NCI-H524 treated with DMSO at 0.1 percent for 48 hours (cell line): ENCODE results near the gene ARHGAP10.
"Not testable (repeated sequence)": the region's sequence is repeated elsewhere in the genome, so short reads cannot be mapped to it uniquely, and the experiment has no call there.

Source experiments
- DNase-seq: peaks from one replicate; lab custom pipeline; 2025; lab: John Stamatoyannopoulos, UW

The ARHGAP10 gene

GRCh38 chr4:147901388-147901787 is 169.5 kb downstream of the ARHGAP10 start:
- DNase-seq, result no peak

DNA sequence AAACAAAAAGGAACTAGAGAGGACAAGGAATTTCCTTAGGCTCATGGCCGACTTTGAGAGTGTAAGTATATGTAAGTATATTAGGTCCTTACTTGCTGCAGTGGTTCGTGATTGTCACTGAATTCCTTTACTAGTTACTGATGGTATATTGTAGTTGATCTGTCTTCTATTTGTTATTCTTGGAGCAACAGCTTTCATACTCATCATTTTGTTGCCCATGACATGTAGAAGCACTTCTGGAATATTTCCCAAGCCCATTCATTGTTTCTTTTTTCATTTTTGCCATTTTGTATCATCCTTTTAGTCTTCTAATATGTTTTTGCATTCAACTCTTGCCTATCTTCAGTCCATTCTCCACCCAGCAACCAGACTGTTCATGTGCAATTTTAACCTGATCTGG is 170.0 kb downstream of the ARHGAP10 start:
- no peak for DNase-seq

- no peak for DNase-seq
These were observed 177.3 kb downstream of the ARHGAP10 start for GRCh38 chr4:147909225-147909624.

DNA sequence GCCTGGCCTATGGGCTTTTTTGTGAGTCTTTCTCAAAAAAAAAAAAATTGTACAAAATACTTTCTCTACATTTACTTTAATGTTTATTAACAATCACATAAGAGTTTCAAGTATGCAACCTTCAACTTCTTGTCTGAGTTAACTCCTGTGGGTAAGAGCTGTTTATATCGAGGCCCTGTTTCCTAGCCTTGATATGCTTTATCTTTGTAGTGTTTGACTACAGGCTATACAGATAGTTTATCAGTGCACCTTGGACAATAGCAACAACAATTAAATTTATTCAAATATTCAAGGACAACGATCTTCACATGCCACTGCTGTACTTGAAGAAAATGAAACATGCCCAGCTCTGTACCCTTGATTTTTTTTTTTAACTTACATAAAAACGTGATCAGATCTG is 178.4 kb downstream of the ARHGAP10 start:
- DNase-seq, result no peak

- DNase-seq, result not testable (repeated sequence)
These were observed 180.2 kb downstream of the ARHGAP10 start for GRCh38 chr4:147912106-147912505.

- DNase-seq, result no peak
These were observed 181.2 kb downstream of the ARHGAP10 start for GRCh38 chr4:147913137-147913536.

DNA sequence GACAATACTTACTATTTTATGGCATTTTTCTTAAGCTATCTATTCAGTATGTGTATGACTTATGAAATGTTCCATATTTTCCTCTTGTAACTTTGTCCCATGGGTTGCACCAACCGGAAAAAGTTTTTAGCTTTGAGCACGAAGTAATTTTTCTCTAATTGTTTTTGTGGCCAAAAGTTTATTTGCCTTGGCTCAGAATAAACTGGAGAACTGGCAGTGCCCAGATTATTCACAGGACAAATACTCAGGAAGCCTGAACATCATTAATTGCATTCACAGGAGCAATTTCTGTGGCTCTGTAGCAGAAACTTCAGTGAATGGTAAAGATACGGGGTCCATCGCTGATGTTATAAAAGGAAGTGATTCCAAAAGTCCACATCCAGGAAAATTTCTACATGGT is 184.5 kb downstream of the ARHGAP10 start:
- no peak for DNase-seq

DNA sequence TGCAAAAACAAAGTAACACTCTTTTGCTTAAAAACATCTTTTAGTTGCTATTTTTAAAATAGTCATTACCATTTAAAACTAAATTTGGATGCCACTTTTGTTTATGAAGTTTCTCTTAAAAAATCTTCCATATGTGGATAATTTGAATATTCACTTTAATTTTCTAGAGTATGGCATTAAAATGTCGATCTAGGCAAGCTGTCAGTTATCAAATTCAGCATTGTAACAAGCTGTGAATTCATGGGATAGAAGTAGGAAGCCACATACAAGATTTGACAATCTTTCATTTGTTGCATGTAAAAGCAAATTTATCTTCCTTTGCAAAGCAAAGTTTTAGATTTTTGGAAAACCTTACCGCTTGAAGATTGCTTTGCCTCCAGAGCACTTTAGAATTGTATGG is 191.5 kb downstream of the ARHGAP10 start:
- no peak for DNase-seq

- DNase-seq, result no peak
These were observed 192.0 kb downstream of the ARHGAP10 start for GRCh38 chr4:147923854-147924253.

GRCh38 chr4:147924604-147925412 is 192.9 kb downstream of the ARHGAP10 start:
- DNase-seq, result no peak

DNA sequence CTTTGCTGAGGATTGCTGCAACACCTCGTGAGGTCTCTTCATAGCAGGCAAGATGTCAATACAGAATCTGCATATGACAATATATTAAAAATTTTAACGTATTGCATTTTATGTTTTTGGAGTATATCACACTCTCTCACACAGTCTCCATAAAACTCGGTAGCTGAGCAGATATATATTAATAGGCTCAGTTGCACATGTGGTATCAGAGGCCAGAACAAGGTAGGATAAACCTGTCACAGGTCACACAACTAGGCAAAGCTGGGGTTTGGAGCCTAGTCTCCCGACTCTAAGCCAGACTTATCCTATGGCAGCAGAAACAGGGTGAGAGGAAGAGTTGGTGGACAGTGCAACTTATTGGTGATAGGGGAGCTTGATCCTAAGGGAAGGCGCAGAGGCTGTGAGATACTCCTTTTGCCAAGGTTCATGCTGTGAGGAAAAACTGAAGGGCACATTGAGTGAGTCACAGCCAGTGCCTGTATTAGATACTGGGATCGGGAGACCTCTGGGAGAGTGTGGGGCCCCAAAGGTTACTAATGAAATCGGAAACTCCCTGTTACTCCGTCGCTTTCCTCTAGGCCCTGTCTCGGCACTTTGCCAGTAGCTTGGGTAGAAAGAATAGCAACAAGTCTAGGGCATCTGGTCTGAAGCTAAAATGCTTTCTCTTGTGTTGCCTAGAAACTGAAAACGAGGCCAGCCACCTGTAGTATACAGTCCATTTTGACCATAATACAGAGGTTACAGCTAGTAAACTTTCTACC is 195.7 kb downstream of the ARHGAP10 start:
- DNase-seq, result no peak

DNA sequence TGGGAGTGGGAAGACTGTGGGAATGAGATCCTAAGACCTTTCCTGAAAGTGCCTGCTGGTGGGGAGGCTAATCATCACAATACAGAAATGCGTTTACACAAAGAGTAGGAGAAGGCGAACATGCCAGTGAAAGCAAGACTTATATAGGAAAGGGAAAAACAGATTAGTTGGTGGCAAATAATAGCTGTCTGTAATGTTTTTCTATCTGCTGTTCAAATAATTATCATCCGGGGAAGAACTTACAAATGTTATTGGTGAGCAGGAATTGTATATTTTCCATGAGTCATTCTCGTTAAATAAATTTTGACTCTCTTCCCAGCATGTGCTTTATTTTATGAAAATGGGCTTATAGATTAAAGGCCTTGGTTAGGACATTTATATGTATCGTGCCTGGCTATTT is 196.5 kb downstream of the ARHGAP10 start:
- DNase-seq, result no peak

GRCh38 chr4:147929746-147930145 is 197.9 kb downstream of the ARHGAP10 start:
- no peak for DNase-seq

GRCh38 chr4:147933316-147933715 is 201.4 kb downstream of the ARHGAP10 start:
- DNase-seq, result no peak

- DNase-seq, result no peak
These were observed 201.9 kb downstream of the ARHGAP10 start for GRCh38 chr4:147933779-147934178.

GRCh38 chr4:147938496-147938895 is 206.6 kb downstream of the ARHGAP10 start:
- DNase-seq, result no peak

- no peak for DNase-seq
These were observed 208.3 kb downstream of the ARHGAP10 start for GRCh38 chr4:147940171-147940570.

GRCh38 chr4:147941373-147941772 is 209.5 kb downstream of the ARHGAP10 start:
- no peak for DNase-seq

DNA sequence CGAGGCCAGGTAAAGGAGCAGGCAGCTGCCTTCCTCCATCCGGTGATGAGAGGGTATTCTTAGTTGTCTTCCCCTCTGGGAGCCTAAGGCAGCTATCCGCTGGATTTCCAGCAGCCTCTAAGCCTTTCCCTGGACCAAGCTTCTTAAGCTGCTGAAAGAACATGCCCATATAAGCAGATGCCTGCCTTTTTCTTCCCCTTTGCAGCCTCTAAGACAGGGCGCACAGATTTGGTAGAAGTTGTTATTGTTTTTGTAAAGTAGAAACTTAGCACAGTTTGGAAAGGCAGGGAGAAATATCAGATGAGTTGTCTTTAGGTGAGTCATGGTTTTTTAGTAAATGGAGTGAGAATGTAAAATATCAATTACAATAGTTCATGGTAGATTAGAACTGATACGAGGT is 210.8 kb downstream of the ARHGAP10 start:
- DNase-seq, result no peak

GRCh38 chr4:147943159-147943638 is 211.3 kb downstream of the ARHGAP10 start:
- no peak for DNase-seq

DNA sequence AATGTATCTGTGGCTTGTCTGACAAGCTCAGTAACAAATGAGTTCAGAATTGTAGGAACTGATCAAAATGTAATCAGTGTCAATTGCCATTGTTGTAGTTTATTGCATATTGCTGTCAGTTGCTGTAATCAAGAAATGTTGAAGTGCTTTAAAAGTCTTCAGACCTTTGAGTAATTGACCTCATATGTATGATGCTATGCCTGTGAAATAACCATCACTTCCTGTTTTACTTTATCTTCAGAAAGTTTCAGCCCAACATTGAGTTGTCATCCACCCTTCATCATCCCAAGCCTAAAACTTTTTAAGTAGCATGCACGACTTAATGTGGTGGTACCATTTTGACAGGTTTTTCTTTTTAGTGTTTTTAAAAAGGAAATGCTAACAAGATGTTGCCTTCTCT is 212.4 kb downstream of the ARHGAP10 start:
- DNase-seq, result no peak

GRCh38 chr4:147944670-147945260 is 212.9 kb downstream of the ARHGAP10 start:
- no peak for DNase-seq

- no peak for DNase-seq
These were observed 216.4 kb downstream of the ARHGAP10 start for GRCh38 chr4:147948336-147948735.
